Measurements from ENCODE around the gene LRRC42.

- TF ChIP-seq, protein P1, sequence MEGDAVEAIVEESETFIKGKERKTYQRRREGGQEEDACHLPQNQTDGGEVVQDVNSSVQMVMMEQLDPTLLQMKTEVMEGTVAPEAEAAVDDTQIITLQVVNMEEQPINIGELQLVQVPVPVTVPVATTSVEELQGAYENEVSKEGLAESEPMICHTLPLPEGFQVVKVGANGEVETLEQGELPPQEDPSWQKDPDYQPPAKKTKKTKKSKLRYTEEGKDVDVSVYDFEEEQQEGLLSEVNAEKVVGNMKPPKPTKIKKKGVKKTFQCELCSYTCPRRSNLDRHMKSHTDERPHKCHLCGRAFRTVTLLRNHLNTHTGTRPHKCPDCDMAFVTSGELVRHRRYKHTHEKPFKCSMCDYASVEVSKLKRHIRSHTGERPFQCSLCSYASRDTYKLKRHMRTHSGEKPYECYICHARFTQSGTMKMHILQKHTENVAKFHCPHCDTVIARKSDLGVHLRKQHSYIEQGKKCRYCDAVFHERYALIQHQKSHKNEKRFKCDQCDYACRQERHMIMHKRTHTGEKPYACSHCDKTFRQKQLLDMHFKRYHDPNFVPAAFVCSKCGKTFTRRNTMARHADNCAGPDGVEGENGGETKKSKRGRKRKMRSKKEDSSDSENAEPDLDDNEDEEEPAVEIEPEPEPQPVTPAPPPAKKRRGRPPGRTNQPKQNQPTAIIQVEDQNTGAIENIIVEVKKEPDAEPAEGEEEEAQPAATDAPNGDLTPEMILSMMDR (IDR thresholded peaks at IDR 0.05) = no peak
- TF ChIP-seq POLR2A (IDR thresholded peaks at IDR 0.05) = no peak
Measured at GRCh38 chr1:53948291-53948690, 2.1 kb downstream of the LRRC42 start.
